Activated naive CD4-positive, alpha-beta T cell treated with anti-CD3 and anti-CD28 coated beads, Interleukin-2, amount 50 U/mL, for 16 hours (primary cell): ENCODE results near the gene PALD1.
A peak's percentile ranks its signal among the peaks of the same experiment; 100 is the strongest.

Source experiments
- DNase-seq: peaks from one replicate; pipeline ENCODE4 v3.0.0-alpha.2; 2020

PALD1 gene

GRCh38 chr10:70575874-70576802 lies 97.6 kb downstream of the PALD1 start:
- no peak for DNase-seq

- no peak for DNase-seq
Measured at GRCh38 chr10:70576803-70577517, 98.4 kb downstream of the PALD1 start.

GRCh38 chr10:70578371-70578947 lies 99.9 kb downstream of the PALD1 start:
- DNase-seq = peak; percentile 37

DNA sequence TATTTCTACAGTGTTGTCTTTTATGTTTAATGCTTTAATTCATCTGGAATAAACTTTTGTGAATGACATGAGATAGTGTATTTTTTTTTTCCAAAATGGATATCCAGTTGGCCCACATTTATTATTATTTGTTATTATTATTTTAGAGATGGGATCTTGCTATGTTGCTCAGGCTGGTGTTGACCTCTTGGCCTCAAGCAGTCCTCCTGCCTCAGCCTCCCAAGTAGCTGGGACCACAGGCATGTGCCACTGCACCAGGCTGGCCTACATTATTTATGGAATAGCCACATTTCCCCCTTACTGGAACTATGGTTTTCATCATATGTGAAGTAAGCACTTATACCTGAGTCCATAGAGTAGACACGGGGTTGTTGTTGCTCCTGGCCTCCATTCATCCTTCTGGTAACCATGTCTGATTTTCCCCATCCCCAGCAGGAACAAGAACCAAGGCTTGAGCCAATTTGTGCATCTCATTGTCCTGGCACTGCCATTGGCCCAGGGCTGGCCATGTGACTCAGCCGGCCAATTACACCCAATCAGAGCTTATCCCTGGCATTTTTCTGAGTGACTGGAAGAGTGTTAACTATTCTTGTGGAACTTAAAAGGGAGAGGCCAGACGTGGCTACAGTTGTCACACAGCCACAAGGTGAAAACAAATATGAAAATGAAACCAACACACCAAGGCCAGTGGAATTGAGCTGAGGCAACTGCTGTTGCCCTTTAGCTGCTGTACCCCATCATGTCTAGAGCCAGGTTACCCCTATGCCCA lies 100.9 kb downstream of the PALD1 start:
- DNase-seq = no peak

DNA sequence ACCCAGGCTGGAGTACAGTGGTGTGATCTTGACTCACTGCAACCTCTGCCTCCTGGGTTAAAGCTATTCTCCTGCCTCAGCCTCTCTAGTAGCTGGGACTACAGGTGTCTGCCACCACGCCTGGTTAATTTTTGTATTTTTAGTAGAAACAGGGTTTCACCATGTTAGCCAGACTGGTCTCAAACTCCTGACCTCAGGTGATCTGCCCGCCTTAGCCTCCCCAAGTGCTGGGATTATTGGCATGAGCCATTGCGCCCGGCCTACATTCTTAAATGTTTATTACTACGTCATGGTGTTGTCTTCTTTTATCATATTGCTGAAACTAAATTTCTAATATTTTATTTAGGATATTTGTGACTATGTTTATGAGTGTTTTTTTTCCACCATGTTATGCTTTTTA lies 102.6 kb downstream of the PALD1 start:
- DNase-seq = peak; percentile 1

DNA sequence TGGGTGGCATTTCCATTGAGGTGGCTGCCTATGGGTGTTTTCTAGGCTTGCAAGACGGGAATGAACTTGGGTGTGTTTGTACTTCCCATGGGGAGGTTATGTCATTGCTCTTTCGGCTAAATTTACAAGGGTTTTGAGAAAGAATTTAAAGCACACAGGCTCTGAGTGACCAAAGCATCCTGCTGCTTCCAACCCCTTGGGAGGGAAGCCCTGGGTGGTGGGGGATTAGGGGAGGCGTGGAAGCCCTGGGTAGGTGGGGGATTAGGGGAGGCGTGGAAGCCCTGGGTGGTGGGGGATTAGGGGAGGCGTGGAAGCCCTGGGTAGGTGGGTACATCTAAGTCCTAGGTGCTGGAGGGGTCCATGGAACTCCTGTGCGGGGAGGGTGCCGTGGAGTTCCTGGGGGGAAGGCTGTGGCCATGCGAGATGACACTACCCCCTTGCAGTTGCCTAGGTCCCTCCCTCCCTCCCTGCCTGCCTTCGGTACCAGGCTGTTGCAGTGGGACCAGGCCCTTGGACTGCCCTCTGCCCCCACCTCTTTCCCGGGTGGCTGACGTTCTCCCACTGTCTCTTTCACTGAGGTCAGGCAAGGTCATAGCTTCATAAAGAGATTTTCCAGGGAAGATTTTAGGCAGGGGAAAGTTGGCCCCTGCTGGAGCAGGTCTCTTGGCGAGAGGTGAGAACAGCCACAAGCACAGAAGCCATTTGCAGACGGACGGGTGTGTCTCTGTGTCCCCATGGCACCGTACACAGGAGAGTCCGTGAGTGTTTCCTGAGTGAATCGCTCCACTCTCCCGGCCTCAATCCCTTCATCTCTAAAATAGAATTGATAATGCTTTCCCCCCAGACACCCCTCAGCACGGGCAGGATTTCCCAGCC lies 104.5 kb downstream of the PALD1 start:
- no peak for DNase-seq

DNA sequence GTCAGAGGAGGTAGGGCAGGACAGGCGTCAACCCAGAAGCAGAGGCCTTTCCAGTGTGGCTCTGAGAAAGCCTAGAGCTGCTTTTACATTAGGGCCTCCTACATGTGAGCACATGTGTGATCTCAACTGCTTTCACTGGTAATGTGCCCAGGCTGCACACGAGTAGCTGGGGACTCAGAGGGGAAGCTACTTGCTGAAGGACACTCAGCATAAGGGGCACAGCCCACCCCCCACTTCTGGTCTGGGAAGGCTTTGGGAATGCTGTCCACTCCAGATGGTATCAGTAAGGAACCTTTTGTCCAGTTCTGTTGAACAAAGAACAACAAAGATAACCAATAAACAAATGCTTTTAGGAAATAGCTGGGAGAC lies 105.1 kb downstream of the PALD1 start:
- no peak for DNase-seq

DNA sequence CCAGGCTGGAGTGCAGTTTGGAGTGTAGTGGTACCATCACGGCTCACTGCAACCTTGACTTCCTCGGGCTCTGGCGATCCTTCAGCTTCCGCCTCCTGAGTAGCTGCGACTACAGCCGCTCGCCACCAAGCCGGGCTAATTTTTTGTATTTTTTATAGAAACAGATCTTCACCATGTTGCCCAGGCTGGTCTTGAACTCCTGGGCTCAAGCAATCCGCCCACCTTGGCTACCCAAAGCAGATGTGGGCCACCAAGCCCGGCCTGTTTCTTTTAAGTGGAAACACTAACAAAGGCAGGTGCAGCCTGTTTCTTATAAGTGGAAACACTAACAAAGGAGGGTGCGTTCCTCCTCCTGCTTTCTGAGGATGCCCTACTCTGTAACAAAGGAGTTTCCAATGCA lies 105.8 kb downstream of the PALD1 start:
- no peak for DNase-seq

GRCh38 chr10:70584909-70585544 lies 106.5 kb downstream of the PALD1 start:
- DNase-seq = no peak

DNA sequence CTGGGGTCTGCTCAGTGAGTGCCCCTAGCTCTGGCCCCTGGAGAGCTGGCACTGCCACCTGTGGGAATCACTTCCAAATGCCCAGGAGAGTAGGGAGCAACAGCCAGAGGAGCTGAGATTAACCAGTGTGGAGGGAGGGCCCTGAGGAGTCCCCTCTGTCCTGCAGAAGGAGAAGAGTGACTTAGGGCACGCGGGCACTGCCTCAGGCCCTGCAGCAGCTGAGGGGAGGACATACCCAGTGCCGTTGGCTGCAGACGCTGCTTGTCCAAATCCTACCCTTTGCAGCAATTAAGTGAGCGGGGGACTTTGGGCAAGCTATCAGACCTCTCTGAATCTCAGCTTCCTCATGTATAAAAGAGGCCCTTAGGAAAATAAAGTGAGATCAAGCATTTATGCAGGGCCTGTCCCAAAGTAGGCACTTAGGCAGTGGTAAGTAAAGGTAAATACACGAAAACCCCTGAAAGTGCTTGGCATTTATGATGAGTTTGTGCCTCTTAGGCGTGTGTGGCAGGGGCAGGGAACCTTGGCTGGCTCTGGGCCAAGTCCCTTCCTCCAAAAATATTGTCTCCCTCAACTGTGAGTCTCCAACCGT lies 107.1 kb downstream of the PALD1 start:
- DNase-seq = no peak

DNA sequence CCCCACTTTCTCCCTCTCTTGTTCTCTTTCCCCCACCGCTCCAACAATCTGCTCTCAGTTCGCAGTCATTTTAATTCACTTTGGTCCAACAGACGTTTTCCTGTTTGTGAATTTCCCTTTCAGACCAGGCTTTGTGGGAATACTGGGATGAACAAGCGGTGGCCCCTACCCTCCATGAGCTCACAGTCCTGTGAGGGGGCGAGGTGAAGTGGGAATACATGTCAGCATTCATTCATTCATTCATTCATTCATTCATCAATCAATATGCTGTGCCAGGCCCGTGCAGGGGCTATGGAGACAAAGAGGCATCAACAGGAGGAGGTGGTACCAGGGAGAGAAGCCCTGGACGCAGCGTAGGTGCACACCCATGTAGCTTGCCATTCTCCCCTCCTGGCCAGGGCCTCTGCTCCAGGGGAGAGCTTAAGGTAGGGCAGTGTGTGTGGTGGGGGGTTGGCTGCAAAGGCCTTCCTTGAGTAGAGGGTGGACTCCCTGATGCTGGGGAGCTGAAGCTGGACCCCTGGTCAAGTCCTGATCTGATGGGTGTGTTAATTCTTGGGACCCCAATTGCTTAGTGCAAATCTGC lies 107.9 kb downstream of the PALD1 start:
- DNase-seq = no peak

GRCh38 chr10:70587045-70587658 lies 108.6 kb downstream of the PALD1 start:
- no peak for DNase-seq

DNA sequence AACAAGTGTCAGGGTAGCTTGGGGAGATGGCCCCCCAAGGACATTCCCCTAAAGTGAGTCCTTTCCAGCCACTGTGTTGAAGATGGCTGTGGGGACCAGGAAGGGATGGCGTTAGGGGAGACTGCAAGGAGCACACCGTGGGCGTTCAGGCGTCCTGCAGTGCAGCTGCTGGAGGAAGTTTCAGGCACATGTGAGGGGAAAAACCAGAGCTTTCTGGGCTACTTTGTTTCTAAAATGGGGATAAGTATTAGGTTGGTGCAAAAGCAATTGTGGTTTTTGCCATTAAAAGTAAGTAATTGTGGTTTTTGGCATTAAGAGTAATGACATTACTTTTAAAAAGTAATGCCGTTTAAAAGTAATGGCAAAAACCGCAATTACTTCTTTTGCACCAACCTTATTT lies 109.7 kb downstream of the PALD1 start:
- no peak for DNase-seq

DNA sequence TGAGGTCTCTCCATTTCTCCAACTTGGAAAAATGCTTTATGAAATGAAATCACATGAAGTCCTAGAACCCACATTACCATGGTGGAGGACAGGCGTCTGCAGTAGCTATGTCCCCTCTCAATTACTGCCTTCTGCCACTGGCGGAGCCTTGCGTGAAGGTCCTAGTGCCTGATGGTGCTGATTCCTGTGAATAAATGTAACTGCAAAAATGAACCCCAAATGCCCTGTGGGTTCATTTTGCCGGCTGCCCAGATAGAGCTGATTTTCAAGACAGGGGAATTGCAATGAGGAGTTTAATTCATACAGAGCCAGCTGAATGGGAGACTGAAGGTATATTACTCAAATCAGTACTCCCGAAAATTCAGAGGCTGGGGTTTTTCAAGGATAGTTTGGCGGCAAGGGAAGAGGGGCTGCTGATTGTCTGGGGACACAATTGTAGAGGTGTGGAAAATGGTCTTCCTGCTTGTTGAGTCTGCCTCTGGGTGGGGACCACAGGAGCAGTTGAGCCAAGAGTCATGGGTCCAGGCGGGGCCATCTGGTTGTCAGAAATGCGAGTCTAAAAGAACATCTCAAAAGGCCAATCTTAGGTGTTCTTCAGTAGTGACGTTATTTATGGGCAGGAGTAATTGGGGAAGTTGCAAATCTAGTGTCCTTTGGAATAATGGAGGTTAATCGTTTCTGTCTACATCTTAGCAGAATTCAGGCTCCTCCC lies 110.4 kb downstream of the PALD1 start:
- DNase-seq = no peak

- DNase-seq = no peak
Measured at GRCh38 chr10:70589762-70590654, 111.4 kb downstream of the PALD1 start.

DNA sequence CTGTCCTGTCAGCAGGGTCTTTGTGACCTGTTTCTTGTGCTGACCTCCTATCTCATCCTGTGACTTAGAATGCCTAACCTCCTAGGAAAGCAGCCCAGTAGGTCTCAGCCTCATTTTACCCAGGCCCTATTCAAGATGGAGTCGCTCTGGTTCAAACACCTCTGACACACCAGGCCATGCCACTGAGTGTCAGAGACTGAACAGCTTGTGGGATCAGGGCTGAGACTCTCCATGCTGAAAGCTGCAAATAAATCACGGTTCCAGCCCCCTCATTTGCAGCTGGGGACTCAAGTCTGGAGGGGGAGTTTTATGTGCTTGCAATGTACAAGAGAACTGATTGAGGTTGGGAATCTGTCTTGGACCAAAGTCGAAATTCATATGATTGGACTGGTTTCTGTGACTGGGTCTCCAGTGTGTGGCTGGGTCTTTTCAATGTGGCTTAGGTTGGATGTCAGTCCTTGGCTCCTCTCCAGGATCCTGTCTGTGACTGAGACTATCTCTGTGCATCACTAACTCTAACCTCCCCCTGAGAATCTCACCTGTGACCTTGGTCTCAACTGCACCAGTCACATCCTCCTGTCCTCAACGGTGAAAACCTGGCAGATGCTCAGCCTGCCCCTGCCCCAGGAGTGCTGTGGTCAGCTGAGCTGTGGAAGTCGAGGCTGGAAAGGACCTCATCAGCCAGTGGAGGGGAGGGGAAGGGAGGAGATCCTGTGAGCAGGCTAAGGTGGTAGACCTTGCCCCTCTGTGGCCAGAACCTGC lies 112.3 kb downstream of the PALD1 start:
- DNase-seq = no peak

GRCh38 chr10:70592186-70592735 lies 113.7 kb downstream of the PALD1 start:
- no peak for DNase-seq
